Measurements from ENCODE around the gene CDS2.

DNA sequence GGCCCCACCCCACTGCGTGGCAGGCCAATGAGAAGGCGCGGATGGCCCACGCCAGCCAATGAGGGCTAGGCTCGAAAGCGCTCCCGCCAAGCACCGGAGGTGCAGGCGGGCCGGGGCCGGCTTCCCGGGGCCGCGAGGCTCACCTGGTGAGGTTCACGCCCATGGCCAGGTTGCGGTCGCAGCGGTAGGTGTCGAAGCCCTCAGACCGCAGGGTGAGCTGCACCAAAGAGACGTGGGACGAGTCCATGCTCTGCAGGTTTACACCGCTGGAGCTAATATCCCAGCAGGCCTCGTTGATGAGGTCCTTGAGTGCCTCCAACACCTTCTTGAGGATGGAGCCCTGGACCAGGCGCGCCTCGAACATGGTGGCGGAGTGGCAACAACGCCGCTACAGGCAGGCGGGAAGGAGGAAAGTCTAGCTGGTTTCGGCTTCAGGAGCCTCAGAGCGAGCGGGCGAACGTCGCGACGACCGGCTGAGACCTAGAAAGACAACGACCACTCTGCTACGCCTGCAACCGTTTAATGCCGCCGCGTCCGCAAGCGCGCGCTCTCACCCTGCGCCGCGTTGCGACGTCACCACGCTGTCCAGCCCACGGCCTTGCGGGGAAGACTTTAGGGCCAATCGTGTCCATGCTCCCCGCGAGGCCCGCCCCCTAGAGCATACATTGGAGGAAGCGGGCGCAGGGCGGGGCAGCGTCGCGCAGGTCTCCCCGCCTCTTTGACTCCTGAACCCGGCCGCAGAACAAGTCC is 7.2 kb upstream of the CDS2 start, which contains the start of gene PCNA:
- no peak for TF ChIP-seq RELA (IDR thresholded peaks at IDR 0.05; ENCODE audit: borderline replicate concordance, partially characterized antibody)
- TF ChIP-seq, protein P1, sequence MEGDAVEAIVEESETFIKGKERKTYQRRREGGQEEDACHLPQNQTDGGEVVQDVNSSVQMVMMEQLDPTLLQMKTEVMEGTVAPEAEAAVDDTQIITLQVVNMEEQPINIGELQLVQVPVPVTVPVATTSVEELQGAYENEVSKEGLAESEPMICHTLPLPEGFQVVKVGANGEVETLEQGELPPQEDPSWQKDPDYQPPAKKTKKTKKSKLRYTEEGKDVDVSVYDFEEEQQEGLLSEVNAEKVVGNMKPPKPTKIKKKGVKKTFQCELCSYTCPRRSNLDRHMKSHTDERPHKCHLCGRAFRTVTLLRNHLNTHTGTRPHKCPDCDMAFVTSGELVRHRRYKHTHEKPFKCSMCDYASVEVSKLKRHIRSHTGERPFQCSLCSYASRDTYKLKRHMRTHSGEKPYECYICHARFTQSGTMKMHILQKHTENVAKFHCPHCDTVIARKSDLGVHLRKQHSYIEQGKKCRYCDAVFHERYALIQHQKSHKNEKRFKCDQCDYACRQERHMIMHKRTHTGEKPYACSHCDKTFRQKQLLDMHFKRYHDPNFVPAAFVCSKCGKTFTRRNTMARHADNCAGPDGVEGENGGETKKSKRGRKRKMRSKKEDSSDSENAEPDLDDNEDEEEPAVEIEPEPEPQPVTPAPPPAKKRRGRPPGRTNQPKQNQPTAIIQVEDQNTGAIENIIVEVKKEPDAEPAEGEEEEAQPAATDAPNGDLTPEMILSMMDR (IDR thresholded peaks at IDR 0.05 in 2 of 3, conservative IDR thresholded peaks at IDR 0.05 in 1 of 3; ENCODE audit: control insufficient read depth in 2 of 3, extremely low read depth in 1 of 3, insufficient read depth in 1 of 3, low read depth in 3 of 3, low read length in 3 of 3) = no peak

Measured in GM12878 (cell line).